H9 (cell line): Measurements from ENCODE around the gene CSMD2. TPM values are rescaled to one million over a fixed set of nuclear protein-coding genes. Genes with fewer than 3 reads are reported as not detected.

Source experiments
- DNase-seq: peaks from one replicate; pipeline ENCODE4 v3.0.0-alpha.2; 2017
- H2AFZ ChIP-seq: one replicate; pipeline ENCODE4 v1.6.1; 2013; ENCODE audit warnings: mild to moderate bottlenecking, low read length, control low read depth, moderate library complexity
- H2AK5ac ChIP-seq: 2 replicates; pipeline ENCODE4 v1.6.1; 2013; ENCODE audit warnings: low read length, control low read depth, mixed read lengths; ENCODE audit not compliant: insufficient read length
- H2BK120ac ChIP-seq: one replicate; pipeline ENCODE4 v1.6.1; 2013; ENCODE audit warnings: low read depth, mild to moderate bottlenecking, low read length, control low read depth, inconsistent platforms; ENCODE audit not compliant: poor library complexity, severe bottlenecking
- H2BK12ac ChIP-seq: 2 replicates; pipeline ENCODE4 v1.6.1; 2013; ENCODE audit warnings: low read length, control low read depth, mixed read lengths, low read depth; ENCODE audit not compliant: insufficient read length
- H2BK15ac ChIP-seq: 2 replicates; pipeline ENCODE4 v1.6.1; 2013; ENCODE audit warnings: low read depth, low read length, control low read depth
- H2BK20ac ChIP-seq: one replicate; pipeline ENCODE4 v1.6.1; 2013; ENCODE audit warnings: low read depth, mild to moderate bottlenecking, low read length, control low read depth, inconsistent platforms; ENCODE audit not compliant: poor library complexity, severe bottlenecking
- H2BK5ac ChIP-seq: 2 replicates; pipeline ENCODE4 v1.6.1; 2013; ENCODE audit warnings: low read length, control low read depth, mixed read lengths; ENCODE audit not compliant: insufficient read length
- H3K14ac ChIP-seq: 2 replicates; pipeline ENCODE4 v1.6.1; 2013; ENCODE audit warnings: low read length, control low read depth; ENCODE audit not compliant: insufficient read depth
- H3K18ac ChIP-seq: 2 replicates; pipeline ENCODE4 v1.6.1; 2013; ENCODE audit warnings: low read depth, mild to moderate bottlenecking, mixed read lengths, low read length, control low read depth; ENCODE audit not compliant: insufficient read length
- H3K23ac ChIP-seq: 2 replicates; pipeline ENCODE4 v1.6.1; 2013; ENCODE audit warnings: low read length, control low read depth, mixed read lengths, low read depth; ENCODE audit not compliant: insufficient read length
- H3K23me2 ChIP-seq: 2 replicates; pipeline ENCODE4 v1.6.1; 2013; ENCODE audit warnings: low read depth, mild to moderate bottlenecking, mixed read lengths, low read length, control low read depth; ENCODE audit not compliant: insufficient read length, poor library complexity, severe bottlenecking
- H3K27ac ChIP-seq: 2 replicates; pipeline ENCODE4 v1.5.1; 2013; ENCODE audit warnings: low read length, control low read depth, mixed read lengths, low read depth; ENCODE audit not compliant: insufficient read length
- H3K27me3 ChIP-seq: 2 replicates; pipeline ENCODE4 v1.6.1; 2013; ENCODE audit warnings: low read length, control low read depth, inconsistent platforms; ENCODE audit not compliant: insufficient read depth
- H3K4ac ChIP-seq: 2 replicates; pipeline ENCODE4 v1.6.1; 2013; ENCODE audit warnings: low read depth, mild to moderate bottlenecking, control low read depth, inconsistent platforms, low read length, moderate library complexity
- H3K4me1 ChIP-seq: 2 replicates; pipeline ENCODE4 v1.6.1; 2013; ENCODE audit warnings: low read length, control low read depth, inconsistent platforms; ENCODE audit not compliant: insufficient read depth
- H3K4me2 ChIP-seq: 2 replicates; pipeline ENCODE4 v1.6.1; 2013; ENCODE audit warnings: low read length, control low read depth, mixed read lengths; ENCODE audit not compliant: insufficient read length, insufficient read depth
- H3K56ac ChIP-seq: 2 replicates; pipeline ENCODE4 v1.6.1; 2013; ENCODE audit warnings: low read depth, mild to moderate bottlenecking, mixed read lengths, low read length, control low read depth; ENCODE audit not compliant: insufficient read length
- H3K79me1 ChIP-seq: 2 replicates; pipeline ENCODE4 v1.6.1; 2013; ENCODE audit warnings: low read depth, mild to moderate bottlenecking, moderate library complexity, low read length, control low read depth, inconsistent platforms; ENCODE audit not compliant: insufficient read depth, poor library complexity, severe bottlenecking
- H3K79me2 ChIP-seq: 2 replicates; pipeline ENCODE4 v1.6.1; 2013; ENCODE audit warnings: low read length, control low read depth, inconsistent platforms; ENCODE audit not compliant: insufficient read depth
- H3K9ac ChIP-seq: 2 replicates; pipeline ENCODE4 v1.6.1; 2013; ENCODE audit warnings: low read length, control low read depth, mixed read lengths; ENCODE audit not compliant: insufficient read length; ENCODE audit errors: extremely low read depth
- H3K9me3 ChIP-seq: one replicate; pipeline ENCODE4 v1.6.1; 2013; ENCODE audit warnings: low read depth, low read length, inconsistent platforms; ENCODE audit not compliant: control insufficient read depth
- H3T11ph ChIP-seq: one replicate; pipeline ENCODE4 v1.6.1; 2013; ENCODE audit warnings: mild to moderate bottlenecking, low read length, control low read depth, inconsistent platforms
- H4K20me1 ChIP-seq: one replicate; pipeline ENCODE4 v1.6.1; 2013; ENCODE audit not compliant: control insufficient read depth, insufficient read length, insufficient read depth
- H4K5ac ChIP-seq: 2 replicates; pipeline ENCODE4 v1.6.1; 2013; ENCODE audit warnings: low read depth, mild to moderate bottlenecking, mixed read lengths, low read length, control low read depth; ENCODE audit not compliant: insufficient read length
- H4K8ac ChIP-seq: replicated peaks from 2 replicates; pipeline ENCODE4 v1.6.1; 2013; ENCODE audit warnings: low read length, control low read depth, mixed read lengths, low read depth; ENCODE audit not compliant: insufficient read length
- H4K91ac ChIP-seq: 2 replicates; pipeline ENCODE4 v1.6.1; 2013; ENCODE audit warnings: low read depth, mild to moderate bottlenecking, moderate library complexity, mixed read lengths, low read length, control low read depth; ENCODE audit not compliant: insufficient read length
- H3K27ac Mint-ChIP-seq, 3 experiments: 2 replicates in 2 of 3; 3 replicates in 1 of 3; pipeline ENCODE4 v1.8.0; 2020 to 2021; ENCODE audit warnings: mixed read lengths in 3 of 3, mild to moderate bottlenecking in 1 of 3, moderate library complexity in 1 of 3
- H3K27me3 Mint-ChIP-seq: 2 replicates; pipeline ENCODE4 v1.8.0; 2021; ENCODE audit warnings: low read depth, mild to moderate bottlenecking, moderate library complexity, mixed read lengths
- H3K36me3 Mint-ChIP-seq, 3 experiments: 2 replicates in 2 of 3; 3 replicates in 1 of 3; pipeline ENCODE4 v1.8.0; 2020 to 2021; ENCODE audit warnings: low read depth in 3 of 3, mixed read lengths in 3 of 3; ENCODE audit not compliant: insufficient read depth in 1 of 3
- H3K4me1 Mint-ChIP-seq, 2 experiments: 2 replicates each; pipeline ENCODE4 v1.8.0; 2020; ENCODE audit warnings: mixed read lengths in 2 of 2
- H3K4me3 Mint-ChIP-seq, 2 experiments: 2 replicates in 1 of 2; 3 replicates in 1 of 2; pipeline ENCODE4 v1.8.0; 2020 to 2021; ENCODE audit warnings: mild to moderate bottlenecking in 2 of 2, mixed read lengths in 2 of 2, moderate library complexity in 1 of 2
- H3K9me3 Mint-ChIP-seq, 2 experiments: 2 replicates in 1 of 2; 3 replicates in 1 of 2; pipeline ENCODE4 v1.8.0; 2020; ENCODE audit warnings: mild to moderate bottlenecking in 2 of 2, mixed read lengths in 2 of 2, moderate library complexity in 1 of 2
- WGBS: extraction: QIAGEN DNeasy Blood & Tissue Kit; methylation state at CpG from one replicate; pipeline ENCODE4 v1.1.7; 2013; ENCODE audit warnings: missing lambda C conversion rate, low lambda C conversion rate, mixed read lengths; ENCODE audit not compliant: insufficient read length; ENCODE audit errors: extremely low coverage; 5-methylcytosine and 5-hydroxymethylcytosine counted together
- total RNA-seq: library from RNA; stranded (reverse); gene quantifications from 2 replicates; pipeline ENCODE4 v1.2.1, GENCODE V29; 2021
- TF ChIP-seq, protein P1 (sequence below): fragments of 200-600 bp; sonication (generic); conservative IDR thresholded peaks from 3 replicates; pipeline ENCODE4 v1.8.0; 2021; ENCODE audit warnings: antibody characterized with exemption, mild to moderate bottlenecking

Gene CSMD2
- total RNA-seq, 1 experiment from 2014 or later, result 6.4 TPM

DNA sequence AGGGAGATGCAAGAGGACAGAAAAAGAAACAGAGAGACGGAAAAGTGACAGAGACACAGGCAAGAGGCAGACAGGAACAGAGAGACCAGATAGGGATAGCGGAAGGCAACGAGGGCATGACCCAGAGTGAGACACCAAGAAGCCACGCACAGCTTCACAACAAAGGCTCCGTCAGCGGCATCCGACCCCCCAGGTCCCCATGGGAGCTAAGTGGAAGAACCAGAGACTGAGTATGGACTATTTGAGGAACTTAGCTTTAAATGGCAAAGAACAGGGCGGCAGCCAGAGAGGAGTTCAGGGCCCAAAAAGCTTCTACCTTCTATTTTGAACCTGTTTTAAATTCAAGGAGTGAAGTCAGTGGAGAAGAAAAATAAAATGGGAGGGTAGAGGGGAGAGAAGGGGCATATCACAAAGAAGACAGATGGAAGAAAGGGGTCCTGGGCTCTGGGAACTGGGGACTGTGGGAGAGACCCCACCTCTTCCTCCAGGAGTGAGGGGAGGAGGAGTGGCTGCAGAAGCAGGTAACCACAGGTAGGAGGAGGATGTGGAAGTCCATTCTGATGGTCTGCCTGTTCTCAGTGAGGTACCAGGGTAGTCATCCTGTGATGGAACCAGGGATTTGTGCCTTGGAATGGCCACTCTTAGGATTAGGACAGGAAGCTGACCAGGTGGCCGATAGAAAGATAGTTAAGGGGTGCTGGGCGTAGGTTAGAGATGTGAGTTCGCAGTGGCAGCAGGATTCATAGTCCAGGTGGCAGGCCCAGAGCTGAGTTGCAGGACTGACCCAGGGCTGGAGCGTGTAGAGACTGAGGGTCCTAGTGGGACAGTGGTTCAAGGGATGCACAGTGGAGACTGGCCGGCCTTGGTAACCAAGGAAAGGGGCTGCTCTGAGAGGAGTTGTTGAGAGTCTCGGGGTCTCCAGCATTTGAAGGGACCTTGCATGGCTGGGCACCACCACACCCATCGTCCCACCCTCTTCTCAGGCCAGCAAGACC lies 37.7 kb downstream of the CSMD2 start:
- H3K4me2 ChIP-seq, result no peak overlapping the region
- Mint-ChIP-seq H3K27me3 (no peaks in the 10 kb centered on the region), H3K27ac (peak overlapping the region in 1 of 3 experiments; percentile 16; a peak in 3 of 7 replicates), H3K9me3 (no peaks in the 10 kb centered on the region), H3K36me3 (peaks cover 2 to 18% (median 15%) of the 10 kb centered on the region in 3 experiments; a peak in 6 of 7 replicates), H3K4me1 (peaks cover 5 to 6% of the 10 kb centered on the region in 2 experiments), H3K4me3 (no peak overlapping the region)
- H2BK20ac ChIP-seq, result no peak overlapping the region
- H3K18ac ChIP-seq, result no peak overlapping the region
- H2BK120ac ChIP-seq, result no peak overlapping the region
- no peaks in the 10 kb centered on the region for H3K79me1 ChIP-seq
- no peak overlapping the region for H4K5ac ChIP-seq
- DNase-seq, result no peak
- no peak overlapping the region for H2AK5ac ChIP-seq
- H2BK5ac ChIP-seq, result no peak overlapping the region
- no peak overlapping the region for H3T11ph ChIP-seq
- H4K8ac ChIP-seq, result no peak overlapping the region
- H3K14ac ChIP-seq, result no peak overlapping the region
- no peak overlapping the region for H3K9ac ChIP-seq
- no peaks in the 10 kb centered on the region for H3K4me1 ChIP-seq
- H2BK15ac ChIP-seq, result no peak overlapping the region
- H3K56ac ChIP-seq, result no peak overlapping the region
- no peaks in the 10 kb centered on the region for H3K27me3 ChIP-seq
- H2BK12ac ChIP-seq, result no peak overlapping the region
- no peaks in the 10 kb centered on the region for H3K23me2 ChIP-seq
- H3K23ac ChIP-seq, result no peak overlapping the region
- no peak overlapping the region for H4K91ac ChIP-seq
- H3K79me2 ChIP-seq, result no peaks in the 10 kb centered on the region; the same call in 1 of the 2 replicates
- no peak overlapping the region for H2AFZ ChIP-seq
- H4K20me1 ChIP-seq, result no peaks in the 10 kb centered on the region
- H3K4ac ChIP-seq, result no peak overlapping the region
- no CpG with 5 or more reads among the region's 15 CpGs for WGBS
- H3K27ac ChIP-seq, result no peak overlapping the region
- TF ChIP-seq, protein P1, sequence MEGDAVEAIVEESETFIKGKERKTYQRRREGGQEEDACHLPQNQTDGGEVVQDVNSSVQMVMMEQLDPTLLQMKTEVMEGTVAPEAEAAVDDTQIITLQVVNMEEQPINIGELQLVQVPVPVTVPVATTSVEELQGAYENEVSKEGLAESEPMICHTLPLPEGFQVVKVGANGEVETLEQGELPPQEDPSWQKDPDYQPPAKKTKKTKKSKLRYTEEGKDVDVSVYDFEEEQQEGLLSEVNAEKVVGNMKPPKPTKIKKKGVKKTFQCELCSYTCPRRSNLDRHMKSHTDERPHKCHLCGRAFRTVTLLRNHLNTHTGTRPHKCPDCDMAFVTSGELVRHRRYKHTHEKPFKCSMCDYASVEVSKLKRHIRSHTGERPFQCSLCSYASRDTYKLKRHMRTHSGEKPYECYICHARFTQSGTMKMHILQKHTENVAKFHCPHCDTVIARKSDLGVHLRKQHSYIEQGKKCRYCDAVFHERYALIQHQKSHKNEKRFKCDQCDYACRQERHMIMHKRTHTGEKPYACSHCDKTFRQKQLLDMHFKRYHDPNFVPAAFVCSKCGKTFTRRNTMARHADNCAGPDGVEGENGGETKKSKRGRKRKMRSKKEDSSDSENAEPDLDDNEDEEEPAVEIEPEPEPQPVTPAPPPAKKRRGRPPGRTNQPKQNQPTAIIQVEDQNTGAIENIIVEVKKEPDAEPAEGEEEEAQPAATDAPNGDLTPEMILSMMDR, result no peak
- H3K9me3 ChIP-seq, result no peaks in the 10 kb centered on the region
